ENCODE data around the gene CIROP. TPM values are rescaled to one million over a fixed set of nuclear protein-coding genes. Genes with fewer than 3 reads are reported as not detected.

CIROP gene
- total and polyA plus RNA-seq, 10 donors = not detected

- Histone ChIP-seq H3K27ac (no peak overlapping the region), H3K36me3 (no peaks in the 10 kb centered on the region), H3K4me3 (no peak overlapping the region), H3K9me3 (no peaks in the 10 kb centered on the region), H3K4me1 (peaks cover 4 to 19% (median 13%) of the 10 kb centered on the region in 6 donors), H3K27me3 (replicated peaks in 1 of 7) (no peaks in the 10 kb centered on the region)
- TF ChIP-seq CTCF (IDR thresholded peaks at IDR 0.05 in 8 of 11, conservative IDR thresholded peaks at IDR 0.05 in 3 of 11) = no peak
- no peak for TF ChIP-seq POLR2A (IDR thresholded peaks at IDR 0.05)
- no peak for TF ChIP-seq POLR2AphosphoS5 (IDR thresholded peaks at IDR 0.05)
- DNase-seq = no peak
- intact Hi-C loops (cut with DNase I; ENCODE audit: low total_unique reads) = no loop called here
Observed at GRCh38 chr14:23149745-23150144, 45.0 kb upstream of the CIROP start.

- WGBS, 5 donors = 89 to 97% (median 91%) methylated on average over 5 of the region's 5 CpGs
- Histone ChIP-seq H3K27me3 (replicated peaks in 1 of 7) (no peaks in the 10 kb centered on the region), H3K36me3 (no peaks in the 10 kb centered on the region), H3K27ac (no peak overlapping the region), H3K4me1 (peaks cover 0 to 9% (median 3%) of the 10 kb centered on the region in 6 donors), H3K9me3 (no peaks in the 10 kb centered on the region), H3K4me3 (no peak overlapping the region)
- DNase-seq = no peak
- TF ChIP-seq CTCF (IDR thresholded peaks at IDR 0.05 in 8 of 11, conservative IDR thresholded peaks at IDR 0.05 in 3 of 11) (no peak), POLR2A (IDR thresholded peaks at IDR 0.05) (no peak), POLR2AphosphoS5 (IDR thresholded peaks at IDR 0.05) (no peak)
- intact Hi-C loops (cut with DNase I; ENCODE audit: low total_unique reads) = no loop called here
Observed at GRCh38 chr14:23148591-23149249, 43.9 kb upstream of the CIROP start.

GRCh38 chr14:23147676-23148075 lies 42.9 kb upstream of the CIROP start:
- intact Hi-C loops (cut with DNase I; ENCODE audit: low total_unique reads) = no loop called here
- Histone ChIP-seq H3K27me3 (replicated peaks in 1 of 7) (no peaks in the 10 kb centered on the region), H3K36me3 (peaks cover 0 to 2% (median 0%) of the 10 kb centered on the region in 6 donors), H3K27ac (no peak overlapping the region), H3K4me3 (no peak overlapping the region), H3K4me1 (no peaks in the 10 kb centered on the region), H3K9me3 (no peaks in the 10 kb centered on the region)
- no peak for DNase-seq
- no peak for TF ChIP-seq CTCF (IDR thresholded peaks at IDR 0.05 in 8 of 11, conservative IDR thresholded peaks at IDR 0.05 in 3 of 11)
- no peak for TF ChIP-seq POLR2A (IDR thresholded peaks at IDR 0.05)
- TF ChIP-seq POLR2AphosphoS5 (IDR thresholded peaks at IDR 0.05) = no peak
- WGBS, 5 donors = 71 to 100% (median 93%) methylated on average over 1 of the region's 1 CpG

- 81 to 94% (median 92%) methylated on average over 4 of the region's 4 CpGs for WGBS, 5 donors
- Histone ChIP-seq H3K4me3 (no peak overlapping the region), H3K27ac (no peak overlapping the region), H3K36me3 (peaks cover 0 to 4% (median 0%) of the 10 kb centered on the region in 6 donors), H3K27me3 (replicated peaks in 1 of 7) (no peaks in the 10 kb centered on the region), H3K9me3 (no peaks in the 10 kb centered on the region), H3K4me1 (no peaks in the 10 kb centered on the region)
- TF ChIP-seq CTCF (IDR thresholded peaks at IDR 0.05 in 8 of 11, conservative IDR thresholded peaks at IDR 0.05 in 3 of 11) (no peak), POLR2AphosphoS5 (IDR thresholded peaks at IDR 0.05) (no peak), POLR2A (IDR thresholded peaks at IDR 0.05) (no peak)
- intact Hi-C loops (cut with DNase I; ENCODE audit: low total_unique reads) = no loop called here
- DNase-seq = no peak
Observed at GRCh38 chr14:23146980-23147379, 42.2 kb upstream of the CIROP start.
